Ecto neural progenitor cell (in vitro differentiated cells): ENCODE measurements around the gene UPB1.
"Not testable (repeated sequence)": the region's sequence is repeated elsewhere in the genome, so short reads cannot be mapped to it uniquely, and the experiment has no call there.

Experiments used
- DNase-seq: peaks from one replicate; pipeline ENCODE4 v3.0.0-alpha.2; 2018; ENCODE audit warnings: low spot score

The UPB1 gene

DNA sequence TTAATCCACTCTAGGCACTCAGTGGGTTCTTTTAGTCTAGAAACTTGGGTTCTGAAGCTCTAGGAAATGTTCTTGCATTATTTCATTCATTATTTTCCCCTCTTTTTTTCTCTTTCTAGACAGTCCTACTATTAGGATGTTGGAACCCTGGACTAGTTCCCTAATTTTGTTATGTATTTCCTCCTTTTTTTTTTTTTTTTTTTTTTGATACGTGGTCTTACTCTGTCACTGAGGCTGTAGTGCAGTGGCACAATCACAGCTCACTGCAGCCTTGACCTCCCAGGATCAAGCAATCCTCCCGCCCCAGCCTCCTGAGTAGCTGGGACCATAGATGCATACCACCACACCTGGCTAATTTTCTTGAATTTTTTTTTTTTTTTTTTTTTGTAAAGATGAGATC is 9.4 kb downstream of the UPB1 start:
- no peak for DNase-seq

DNA sequence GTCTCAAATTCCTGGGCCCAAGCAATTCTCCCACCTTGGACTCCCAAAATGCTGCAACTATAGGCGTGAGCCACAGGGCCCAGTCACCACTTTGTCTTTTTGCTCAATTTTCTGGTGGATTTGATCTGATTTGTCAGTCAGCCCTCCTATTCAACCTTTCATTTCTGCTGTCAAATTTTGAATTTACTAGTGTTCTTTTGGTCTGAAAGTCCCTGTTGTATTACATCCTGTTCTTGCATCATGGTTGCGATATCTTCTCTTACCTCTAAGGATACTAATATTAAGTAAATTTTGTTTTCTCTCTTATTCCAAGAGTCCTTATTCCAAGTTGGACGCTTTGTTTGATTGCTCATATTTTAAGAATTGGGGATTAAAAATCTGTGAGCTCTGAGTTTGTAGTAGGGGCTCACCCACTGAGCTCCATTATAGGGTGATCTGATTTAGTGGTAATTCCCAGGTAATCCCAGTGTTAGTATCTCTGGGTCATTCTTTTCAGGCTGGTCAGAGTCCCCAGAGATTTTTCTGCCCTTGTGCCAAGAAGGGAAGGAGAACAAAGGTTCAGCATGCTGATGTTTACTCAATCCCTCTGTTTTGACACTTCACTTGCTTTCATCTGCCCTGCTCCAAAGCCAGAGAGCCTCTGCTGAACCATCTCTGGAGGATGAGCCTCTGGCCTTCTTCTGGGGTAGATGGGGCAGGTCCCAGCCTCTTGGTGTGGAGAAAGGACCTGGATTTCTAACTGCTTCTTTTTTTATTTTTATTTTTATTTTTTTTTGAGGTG is 10.0 kb downstream of the UPB1 start:
- DNase-seq: no peak

DNA sequence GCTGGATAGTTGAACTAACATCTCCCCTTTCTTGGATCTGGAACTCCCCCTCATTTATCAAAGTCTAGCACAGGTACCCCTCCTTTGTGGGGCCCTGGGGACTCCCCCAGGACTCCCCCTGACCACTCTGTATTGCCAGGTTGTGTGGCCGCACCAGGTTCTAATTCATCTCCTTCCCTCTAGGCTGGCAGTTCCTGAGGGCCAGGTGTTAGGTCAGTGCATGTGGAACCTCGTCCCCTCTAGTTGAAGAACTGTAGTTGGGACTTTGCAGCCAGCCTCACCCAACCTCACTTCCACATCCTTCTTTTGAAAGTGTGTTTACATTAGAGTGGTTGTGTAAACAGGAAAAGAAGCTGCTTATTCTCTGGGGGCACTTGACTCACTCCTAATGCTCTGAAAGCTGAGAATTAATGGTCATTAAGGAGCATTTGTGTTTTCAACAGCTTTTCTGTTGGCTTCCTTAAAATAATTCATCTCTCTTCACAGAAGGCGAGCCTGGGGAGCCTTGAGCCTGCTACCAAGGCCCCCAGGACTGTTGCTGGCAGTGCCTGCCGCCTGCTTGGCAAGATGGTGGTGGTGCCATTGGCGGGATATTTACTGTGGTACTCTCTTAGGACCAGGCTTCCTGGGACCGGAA is 11.8 kb downstream of the UPB1 start:
- DNase-seq: no peak

DNA sequence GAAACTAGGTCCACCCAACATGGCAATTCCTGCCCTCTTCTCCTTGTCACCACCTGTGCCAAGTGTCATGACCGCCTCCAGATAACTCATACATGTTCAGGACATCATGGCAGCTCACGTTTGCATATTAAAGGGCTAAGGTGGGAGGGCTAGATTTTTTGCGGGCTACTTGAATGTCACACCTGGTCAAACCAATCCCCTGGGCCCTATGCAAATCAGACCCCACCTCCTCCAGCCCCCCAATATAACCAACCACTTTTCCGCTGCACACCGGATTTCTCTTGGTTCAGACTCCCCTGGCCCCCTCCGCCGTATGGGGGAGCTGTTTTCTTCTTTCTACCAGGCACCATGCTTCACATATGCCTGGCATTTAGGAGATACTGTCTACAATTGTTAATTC is 12.6 kb downstream of the UPB1 start:
- no peak for DNase-seq

DNA sequence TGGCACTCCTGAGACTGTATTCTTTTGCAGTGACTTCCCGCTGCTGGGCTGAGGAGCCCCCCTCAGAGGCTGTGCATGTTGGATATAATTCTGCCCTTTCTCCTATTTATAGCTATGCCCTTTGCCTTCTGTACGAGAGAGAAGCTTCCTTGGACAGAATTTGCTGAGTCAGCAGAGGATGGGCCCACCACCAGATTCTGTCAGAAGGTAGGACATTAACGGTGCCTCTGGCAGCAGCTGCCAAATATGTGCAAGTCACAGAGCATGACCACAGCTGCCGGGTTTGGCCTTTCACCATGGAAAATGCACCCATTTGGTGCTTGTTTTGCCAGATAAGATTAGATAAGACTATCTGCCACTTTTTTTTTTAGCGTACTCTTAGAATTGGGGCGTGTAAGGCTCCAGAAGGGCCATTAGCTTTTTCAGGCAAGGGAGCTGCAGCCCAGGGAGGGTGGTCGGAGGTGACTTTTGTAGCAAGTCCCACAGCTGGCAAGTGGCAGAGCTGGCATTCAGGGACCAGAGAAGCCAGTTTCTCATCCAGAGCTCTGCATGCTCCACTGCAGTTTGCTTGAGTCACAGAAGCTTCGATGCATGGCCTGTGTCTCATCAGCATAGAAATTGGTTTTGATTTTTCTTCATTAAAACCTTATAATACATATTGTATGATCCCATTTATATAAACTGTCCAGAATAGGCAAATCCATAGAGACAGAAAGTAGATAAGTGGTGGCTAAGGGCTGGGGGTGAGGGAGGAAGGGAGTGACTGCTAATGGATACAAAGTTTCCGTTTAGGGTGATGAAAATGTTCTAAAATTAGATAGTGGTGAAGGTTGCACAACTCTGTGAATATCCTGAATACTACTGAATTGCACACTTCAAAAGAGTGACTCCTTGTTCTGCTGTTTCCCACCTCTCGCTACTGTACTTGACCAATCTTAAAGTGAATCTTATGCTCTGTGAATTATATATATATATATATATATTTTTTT is 15.8 kb downstream of the UPB1 start:
- no peak for DNase-seq

DNA sequence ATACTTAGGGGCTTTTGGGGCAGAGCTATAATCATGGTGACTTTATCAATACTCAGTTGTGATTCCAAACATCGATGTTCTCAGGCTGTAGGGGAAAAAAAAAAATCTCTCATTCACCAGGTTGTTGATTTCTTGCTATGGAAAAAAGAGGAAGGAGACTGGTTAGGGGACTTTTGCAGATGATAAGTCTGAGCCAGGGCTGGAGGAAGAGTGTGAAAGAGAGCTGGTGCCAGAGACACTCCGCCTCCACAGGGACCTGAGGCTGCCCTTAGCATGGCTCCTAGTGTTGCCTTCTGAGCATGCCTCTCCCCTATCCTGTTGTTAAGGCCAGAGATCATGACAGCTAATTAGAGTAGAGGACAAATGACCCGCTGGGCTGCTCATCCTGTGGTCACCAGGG is 16.9 kb downstream of the UPB1 start:
- DNase-seq: no peak

DNA sequence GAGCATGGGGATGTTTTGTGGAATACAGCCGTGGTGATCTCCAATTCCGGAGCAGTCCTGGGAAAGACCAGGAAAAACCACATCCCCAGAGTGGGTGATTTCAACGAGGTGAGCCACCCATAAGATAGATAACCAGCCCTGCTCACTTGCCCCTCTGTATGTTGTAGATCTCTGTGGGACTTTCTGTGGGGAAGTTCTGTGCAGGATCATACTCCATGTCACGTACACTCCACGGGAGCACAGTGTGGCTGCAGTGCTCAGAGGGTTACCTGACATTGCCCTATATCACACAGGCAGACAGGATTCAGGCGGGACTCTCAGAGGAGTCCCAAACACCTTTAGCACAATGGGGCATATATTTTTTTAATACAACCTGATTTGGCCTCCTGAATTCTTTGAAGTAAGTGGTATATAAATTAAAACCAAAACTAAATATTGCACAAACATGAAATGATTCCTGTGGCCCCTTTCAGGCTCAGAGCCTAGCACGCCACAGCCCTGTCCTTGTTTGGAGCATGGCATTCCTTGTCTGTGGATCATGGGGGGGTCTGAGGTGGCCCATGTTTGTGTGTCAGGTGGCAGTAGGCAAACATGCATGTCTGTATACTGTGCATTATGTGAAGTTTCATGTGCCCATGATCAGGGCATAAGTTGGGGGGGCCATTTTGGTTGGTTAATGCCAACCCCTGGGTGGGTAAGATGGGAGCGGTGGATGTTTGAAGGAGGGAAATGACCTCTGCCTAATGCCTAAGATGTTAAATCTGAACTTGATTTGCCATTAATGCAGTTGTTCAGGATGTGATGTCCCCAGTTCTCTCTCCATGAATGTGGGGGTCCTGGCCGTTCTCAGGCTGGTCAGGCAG is 18.5 kb downstream of the UPB1 start:
- no peak for DNase-seq

DNA sequence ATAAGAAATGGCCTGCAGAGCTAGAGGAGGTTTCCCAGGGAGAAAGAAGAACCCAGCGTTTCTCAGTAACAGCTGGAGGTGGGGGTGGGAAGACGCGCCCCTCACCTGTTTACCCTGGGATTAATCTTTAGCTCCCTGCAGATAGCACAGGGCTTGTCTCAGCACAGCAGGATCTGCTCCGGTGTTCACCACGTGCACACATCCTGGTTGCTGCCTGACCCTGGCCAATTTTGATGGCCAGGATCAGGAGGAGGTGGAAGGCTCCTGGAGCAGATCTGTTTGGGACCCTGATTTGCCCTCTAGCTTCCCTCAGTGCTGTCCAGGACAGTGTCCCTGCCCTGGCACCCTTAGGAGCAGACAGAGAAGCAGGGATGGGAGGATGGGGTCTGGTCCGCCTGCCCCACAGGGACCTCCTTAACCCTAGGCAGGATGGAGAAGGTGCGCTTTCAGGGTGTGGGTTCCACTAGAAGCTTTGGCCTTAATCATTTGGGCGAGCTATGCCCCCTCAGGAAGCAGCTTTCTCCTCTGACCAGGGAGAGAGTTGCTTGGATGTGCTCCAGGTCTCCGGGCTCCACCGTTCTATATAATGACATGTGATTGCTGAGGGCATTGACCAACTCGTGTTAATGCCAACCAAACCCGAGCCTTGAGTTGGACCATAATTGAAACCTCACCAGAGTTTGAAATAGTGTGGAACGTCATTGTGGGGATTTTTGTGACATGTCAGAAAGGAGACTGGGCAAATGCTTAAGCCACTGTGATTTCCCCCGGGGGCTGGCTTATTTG is 19.3 kb downstream of the UPB1 start:
- DNase-seq: no peak

DNA sequence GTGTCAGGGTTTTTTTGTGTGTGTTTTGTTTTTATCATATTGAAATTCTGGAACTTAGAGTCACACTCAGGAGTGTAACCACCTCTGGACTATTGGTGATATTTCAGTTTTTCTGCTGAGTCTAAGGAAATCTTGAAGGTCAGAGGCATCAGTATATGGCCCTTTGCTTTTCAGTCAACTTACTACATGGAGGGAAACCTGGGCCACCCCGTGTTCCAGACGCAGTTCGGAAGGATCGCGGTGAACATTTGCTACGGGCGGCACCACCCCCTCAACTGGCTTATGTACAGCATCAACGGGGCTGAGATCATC is 19.9 kb downstream of the UPB1 start:
- DNase-seq: no peak

DNA sequence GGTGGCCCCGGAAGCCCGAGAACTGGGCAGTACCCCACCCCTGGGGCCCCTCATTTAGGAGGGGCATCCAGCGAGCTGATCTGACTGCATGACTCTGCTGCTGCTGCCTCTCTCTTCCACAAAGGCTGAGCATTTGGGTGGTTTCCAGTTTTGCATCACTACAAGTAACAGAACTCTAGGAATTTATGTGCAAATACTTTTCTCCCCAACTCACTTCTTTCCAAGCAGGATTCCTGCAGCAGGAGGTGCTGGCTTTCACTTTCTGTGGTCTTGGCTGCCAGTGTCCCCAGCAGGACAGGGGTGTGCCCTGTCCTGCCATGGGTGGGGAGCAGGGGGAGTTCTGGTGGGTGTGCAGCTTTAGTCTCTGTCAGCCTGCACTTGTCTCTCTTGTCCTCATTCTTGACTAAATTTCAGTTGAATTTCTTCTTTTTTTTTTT is 21.2 kb downstream of the UPB1 start:
- DNase-seq: no peak

DNA sequence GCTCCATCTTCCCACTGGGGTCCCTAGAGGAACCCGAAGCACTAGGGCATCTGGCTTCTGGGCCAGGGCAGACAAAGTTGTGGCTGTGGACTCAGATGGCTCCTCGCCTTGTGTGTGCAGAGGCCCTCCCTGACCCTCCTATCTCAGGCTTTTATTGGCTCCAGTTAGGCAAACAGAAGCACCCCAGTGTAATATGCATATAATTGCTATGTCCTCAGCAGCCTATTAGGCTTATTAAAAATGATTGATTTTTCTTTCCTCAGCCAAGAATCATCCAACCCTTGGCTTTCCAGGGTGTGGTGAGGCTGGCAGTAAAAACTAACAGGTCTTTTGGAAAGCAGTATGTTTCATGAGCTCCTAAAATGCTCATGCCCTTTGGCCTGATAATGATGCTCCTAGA is 22.3 kb downstream of the UPB1 start:
- DNase-seq: no peak

DNA sequence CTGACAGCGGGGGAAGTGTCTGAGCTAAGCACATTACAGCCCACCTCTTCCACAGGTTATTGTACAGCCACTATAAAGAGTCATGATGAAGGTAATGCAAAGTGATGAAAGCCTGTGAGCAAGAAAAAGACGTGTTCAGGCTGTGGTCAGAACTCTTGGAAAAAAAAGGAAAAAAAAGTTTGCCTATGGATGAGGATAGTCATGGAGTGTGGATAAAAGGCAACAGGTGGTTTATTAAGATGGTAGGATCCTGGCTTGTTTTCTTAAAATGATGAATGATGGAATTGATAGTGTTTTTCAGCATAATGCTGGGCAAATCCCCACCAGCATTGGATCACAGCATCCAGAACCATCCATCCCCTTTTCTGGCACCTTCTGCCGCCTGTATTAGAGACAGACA is 23.1 kb downstream of the UPB1 start:
- DNase-seq: no peak

DNA sequence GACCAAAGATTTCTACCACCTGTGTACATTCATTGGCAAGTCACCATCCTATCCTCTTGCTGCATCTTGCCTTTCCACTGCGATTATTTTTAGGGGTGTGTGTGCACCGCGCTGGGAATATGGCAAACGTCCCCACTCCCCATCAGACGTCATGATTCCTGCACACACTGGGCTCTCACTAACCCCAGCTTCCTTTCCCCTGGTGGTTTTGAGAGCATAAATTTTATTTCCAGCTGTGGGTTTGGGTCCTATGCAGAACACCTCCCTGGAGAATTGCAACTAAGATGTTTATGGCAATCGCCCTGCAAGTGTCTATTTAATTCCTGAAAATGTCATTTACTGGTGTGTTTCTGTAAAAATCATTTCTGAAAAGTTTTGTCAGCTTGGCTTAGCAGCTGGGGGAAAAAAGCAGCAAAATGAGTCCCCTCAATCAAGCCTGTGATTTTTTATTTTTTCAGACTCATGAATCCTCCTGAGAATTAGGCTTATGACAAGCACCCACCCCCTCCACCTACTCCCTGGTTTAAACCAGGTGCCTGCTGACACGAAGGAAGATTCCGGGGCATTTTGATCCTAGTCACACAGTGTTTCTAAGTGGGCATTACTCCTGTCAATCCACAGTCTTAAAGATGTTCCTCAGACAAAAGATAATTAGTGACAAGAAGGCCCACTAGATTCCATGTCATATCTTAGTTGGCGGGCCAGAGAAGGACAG is 23.8 kb downstream of the UPB1 start:
- no peak for DNase-seq

DNA sequence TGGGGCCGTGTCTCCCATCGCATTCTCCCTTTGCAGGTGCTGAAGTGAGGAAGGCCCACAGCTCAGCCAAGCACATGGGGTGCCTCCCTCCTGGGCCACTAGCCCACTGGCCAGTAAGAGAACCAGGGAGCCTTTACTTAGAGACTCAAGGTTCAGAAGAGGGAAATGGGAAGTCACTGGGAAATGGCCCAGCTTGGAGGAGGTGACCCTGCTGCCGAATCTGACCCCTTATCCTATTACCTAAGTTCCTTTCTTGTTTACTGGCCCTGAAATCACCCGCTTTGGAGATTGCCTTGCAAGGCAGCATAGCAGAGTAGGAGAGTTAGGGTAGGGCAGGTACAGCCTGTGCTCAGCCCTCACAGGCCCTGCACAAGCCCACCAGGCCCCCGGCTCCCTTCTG is 24.4 kb downstream of the UPB1 start:
- DNase-seq: no peak

DNA sequence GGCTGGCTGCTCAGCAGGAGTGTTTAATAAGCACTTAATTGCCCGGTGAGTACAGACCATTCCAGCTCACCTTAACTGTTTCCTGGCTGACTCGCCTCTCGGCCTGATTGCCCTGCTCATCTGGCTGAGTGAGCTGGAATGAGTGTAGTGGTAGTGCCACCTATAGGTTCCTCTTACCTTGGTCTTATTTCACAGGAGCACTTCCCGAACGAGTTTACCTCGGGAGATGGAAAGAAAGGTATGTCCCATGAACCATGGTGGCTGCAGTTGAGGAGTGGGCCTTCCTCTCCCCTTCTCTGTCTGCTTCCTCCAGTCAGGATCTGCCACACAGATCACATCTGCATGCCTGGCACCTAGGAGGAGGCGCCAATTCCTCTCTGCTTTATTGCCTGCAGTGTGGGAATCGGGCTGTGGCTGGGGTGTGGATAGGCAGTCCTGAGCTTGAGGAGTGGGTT is 26.7 kb downstream of the UPB1 start:
- no peak for DNase-seq

DNA sequence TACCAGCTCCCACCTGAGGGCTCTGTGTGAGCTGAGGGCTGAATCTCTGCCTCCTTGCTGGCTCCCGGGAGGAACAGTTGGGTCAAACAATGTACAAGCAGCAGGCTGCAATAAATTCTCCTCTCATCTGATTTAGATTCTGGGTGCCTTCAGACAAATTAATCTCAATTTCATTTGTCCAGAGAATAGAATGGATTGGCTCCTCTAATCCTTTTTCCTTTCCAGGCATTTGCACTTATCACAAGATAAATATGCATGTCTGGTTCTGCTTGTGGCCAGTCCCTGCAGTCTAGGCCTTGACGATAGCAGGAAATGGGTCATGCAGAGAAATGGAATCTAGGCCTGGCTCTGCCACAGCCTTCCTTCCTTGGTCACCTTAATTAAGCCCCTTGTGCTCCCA is 28.7 kb downstream of the UPB1 start:
- DNase-seq: no peak

DNA sequence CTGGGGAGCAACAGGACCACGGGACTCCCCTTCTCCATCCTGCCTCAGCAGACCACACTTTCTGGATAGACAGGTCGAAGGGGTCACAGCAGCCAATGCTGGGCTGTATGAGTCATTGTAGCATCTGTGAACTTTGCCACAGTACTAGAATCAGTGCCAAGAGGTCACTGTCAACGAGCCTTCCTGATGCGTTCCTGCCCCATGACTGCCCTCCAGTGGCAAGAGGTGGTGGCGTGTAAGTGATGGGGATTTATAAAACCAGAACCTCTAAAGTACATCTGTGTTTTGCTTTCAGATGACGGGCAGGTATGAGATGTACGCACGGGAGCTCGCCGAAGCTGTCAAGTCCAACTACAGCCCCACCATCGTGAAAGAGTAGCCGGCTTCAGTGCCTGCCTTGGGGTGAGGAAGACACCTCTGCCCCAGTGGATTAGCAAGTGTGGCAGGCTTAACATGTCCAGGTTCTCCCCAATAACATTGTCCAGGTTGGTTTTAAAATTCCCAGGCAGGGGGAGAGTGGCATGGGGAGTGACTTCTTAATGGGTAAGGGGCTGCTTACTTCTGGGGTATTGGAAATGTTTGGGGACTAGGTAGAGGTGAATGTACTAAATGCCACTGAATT is 30.4 kb downstream of the UPB1 start:
- peak; percentile 79 for DNase-seq

DNA sequence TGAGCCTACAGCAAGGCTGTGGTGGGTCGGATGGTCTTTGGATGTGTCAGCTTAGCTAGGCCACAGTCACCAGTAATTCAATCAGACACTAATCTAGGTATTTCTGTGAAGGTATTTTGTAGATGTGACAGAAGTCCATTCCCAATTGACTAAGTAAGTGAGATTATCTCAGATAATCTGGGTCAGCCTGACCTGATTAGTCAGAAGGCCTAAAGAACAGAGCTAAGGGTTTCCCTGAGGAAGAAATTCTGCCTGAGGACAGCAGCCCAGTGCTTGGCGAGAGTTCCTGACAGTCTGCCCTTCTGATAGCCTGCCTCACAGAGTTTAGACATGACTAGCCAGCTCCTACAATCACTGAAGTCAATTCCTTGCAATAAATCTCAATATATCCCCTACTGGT is 31.1 kb downstream of the UPB1 start:
- DNase-seq: no peak

DNA sequence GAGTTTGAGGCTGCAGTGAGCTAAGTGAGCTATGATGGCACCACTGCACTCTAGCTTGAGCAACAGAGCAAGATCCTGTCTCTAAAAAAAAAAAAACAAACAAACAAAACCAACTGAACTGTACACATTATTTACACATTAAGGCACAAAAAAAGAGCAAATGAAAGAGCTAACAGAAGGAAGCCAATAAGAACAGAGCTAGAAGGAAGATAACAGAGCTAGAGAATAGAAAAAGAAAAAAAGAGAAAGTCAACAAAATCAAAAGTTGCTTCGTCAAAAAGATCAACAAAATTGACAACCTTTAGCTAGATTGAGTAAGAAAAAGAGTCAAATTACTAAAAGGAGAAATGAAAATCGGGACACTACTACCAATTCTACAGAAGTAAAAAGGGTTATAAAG is 34.8 kb downstream of the UPB1 start:
- no peak for DNase-seq

DNA sequence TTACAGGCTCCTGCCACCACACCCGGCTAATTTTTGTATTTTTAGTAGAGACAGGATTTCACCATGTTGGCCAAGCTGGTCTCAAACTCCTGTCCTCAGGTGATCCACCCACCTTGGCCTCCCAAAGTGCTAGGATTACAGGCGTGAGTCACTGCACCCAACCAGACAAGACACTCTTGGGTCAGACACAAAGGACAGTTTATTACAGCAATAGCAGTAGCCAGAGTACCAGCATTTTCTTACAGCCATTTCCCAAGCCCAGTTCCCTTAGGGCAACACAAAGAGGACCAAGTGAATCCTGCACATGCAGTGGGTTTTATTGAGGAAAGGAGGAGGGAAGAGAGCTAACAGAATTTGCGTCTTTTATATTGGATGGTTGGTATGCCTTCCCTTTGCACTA is 35.8 kb downstream of the UPB1 start:
- not testable (repeated sequence) for DNase-seq
